ENCODE data around the gene SPOCD1. TPM values are rescaled to one million over a fixed set of nuclear protein-coding genes. Genes with fewer than 3 reads are reported as not detected.
A peak's percentile ranks its signal among the peaks of the same experiment; 100 is the strongest.

The SPOCD1 gene
- total and polyA plus RNA-seq, 4 experiments from 2014 or later, result 0.61 to 0.94 TPM; not detected in 2

- no peaks in the 10 kb centered on the region for H3K27me3 Mint-ChIP-seq
- peak overlapping the region; percentile 71 for H3K27ac ChIP-seq (ENCODE audit: low read depth, low read length)
- ChIA-PET POLR2A (ENCODE audit: partially characterized antibody) (interaction anchor here (0.8 to 2.5 kb wide), 16 partner anchors 9 to 284 kb away, joined by 3 to 32 read pairs (median 5); partner anchors contain the start of genes ADGRB2, KHDRBS1, PEF1 and PTP4A2), CTCF (ENCODE audit: partially characterized antibody) (interaction anchor here (1.0 to 6.4 kb wide), 44 partner anchors 9 to 395 kb away, joined by 3 to 126 read pairs (median 5); partner anchors contain the start of genes ADGRB2, PEF1 and SPOCD1)
- H3K36me3 Mint-ChIP-seq, result peaks cover 0 to 2% of the 10 kb centered on the region in 2 donors
- peak overlapping the region; percentile 78 to 85 for H3K4me3 ChIP-seq (ENCODE audit: low read length in 2 of 2)
- peak overlapping the region; percentile 89 to 96 (median 94) for H3K4me3 Mint-ChIP-seq
- no peaks in the 10 kb centered on the region for H3K9me3 Mint-ChIP-seq
- DNase-seq, result peak in 1 of 5 donors; percentile 56
- peaks cover 9% of the 10 kb centered on the region for H3K4me1 ChIP-seq (ENCODE audit: insufficient read depth, low read length)
- H3K27me3 ChIP-seq (ENCODE audit: insufficient read depth, low read length), result no peaks in the 10 kb centered on the region
- peaks cover 5 to 19% (median 10%) of the 10 kb centered on the region in 4 donors for H3K4me1 Mint-ChIP-seq
- H3K36me3 ChIP-seq (ENCODE audit: insufficient read depth, low read length), result no peaks in the 10 kb centered on the region
- intact Hi-C loops (cut with micrococcal nuclease), result loop anchor here (1.0 to 5.0 kb wide), 8 partner anchors 24 to 395 kb away; partner anchors contain the start of gene PEF1
- H3K9me3 ChIP-seq (ENCODE audit: control insufficient read depth in 1 of 2, low read length in 2 of 2), result no peaks in the 10 kb centered on the region
- H3K27ac Mint-ChIP-seq, result peak overlapping the region; percentile 90 to 99 (median 97)
These were observed 27.0 kb downstream of the SPOCD1 start for GRCh38 chr1:31788825-31789256.

GRCh38 chr1:31788138-31788824 is 27.5 kb downstream of the SPOCD1 start:
- Histone ChIP-seq H3K4me3 (ENCODE audit: low read length in 2 of 2) (peak overlapping the region; percentile 78 to 85), H3K4me1 (ENCODE audit: insufficient read depth, low read length) (peaks cover 9% of the 10 kb centered on the region)
- POLR2A ChIA-PET (ENCODE audit: partially characterized antibody), result interaction anchor here (0.7 to 2.5 kb wide), 15 partner anchors 24 to 463 kb away, joined by 3 to 32 read pairs (median 4); partner anchors contain the start of genes ADGRB2, KHDRBS1, LCK and PEF1

GRCh38 chr1:31787786-31788137 is 28.1 kb downstream of the SPOCD1 start:
- no peaks in the 10 kb centered on the region for H3K9me3 ChIP-seq (ENCODE audit: control insufficient read depth in 1 of 2, low read length in 2 of 2)
- Mint-ChIP-seq H3K27me3 (no peaks in the 10 kb centered on the region), H3K36me3 (peaks cover 0 to 2% of the 10 kb centered on the region in 2 donors)

More at GRCh38 chr1:31788138-31788824, 27.5 kb downstream of the SPOCD1 start:
- Mint-ChIP-seq H3K27me3 (no peaks in the 10 kb centered on the region), H3K9me3 (no peaks in the 10 kb centered on the region), H3K36me3 (peaks cover 0 to 2% of the 10 kb centered on the region in 2 donors), H3K4me3 (peak overlapping the region; percentile 89 to 96 (median 94)), H3K27ac (peak overlapping the region; percentile 90 to 99 (median 97)), H3K4me1 (peaks cover 5 to 19% (median 10%) of the 10 kb centered on the region in 4 donors)
- Histone ChIP-seq H3K9me3 (ENCODE audit: control insufficient read depth in 1 of 2, low read length in 2 of 2) (no peaks in the 10 kb centered on the region), H3K27ac (ENCODE audit: low read depth, low read length) (peak overlapping the region; percentile 71), H3K27me3 (ENCODE audit: insufficient read depth, low read length) (no peaks in the 10 kb centered on the region), H3K36me3 (ENCODE audit: insufficient read depth, low read length) (no peaks in the 10 kb centered on the region)
- DNase-seq, result peak; percentile 86 to 88 (median 87)
- CTCF ChIA-PET (ENCODE audit: partially characterized antibody), result interaction anchor here (1.0 to 6.4 kb wide), 33 partner anchors 9 to 394 kb away, joined by 3 to 126 read pairs (median 7); partner anchors contain the start of genes ADGRB2, PEF1 and SPOCD1
- intact Hi-C loops (cut with micrococcal nuclease), result loop anchor here (1.0 to 5.0 kb wide), 2 partner anchors 23 to 241 kb away; no protein-coding TSS in a partner anchor

GRCh38 chr1:31787261-31787660 is 28.6 kb downstream of the SPOCD1 start:
- POLR2A ChIA-PET (ENCODE audit: partially characterized antibody), result interaction anchor here (1.0 to 2.5 kb wide), 4 partner anchors 23 to 464 kb away, joined by 3 to 32 read pairs (median 4); partner anchors contain the start of genes ADGRB2 and LCK
- CTCF ChIA-PET (ENCODE audit: partially characterized antibody), result interaction anchor here (2.6 to 6.4 kb wide), 4 partner anchors 21 to 143 kb away, joined by 13 to 126 read pairs (median 40); partner anchors contain the start of genes ADGRB2 and PEF1
- no peak for DNase-seq
- no peaks in the 10 kb centered on the region for H3K9me3 Mint-ChIP-seq
- intact Hi-C loops (cut with micrococcal nuclease), result loop anchor here (5.0 kb wide), 1 partner anchor 240 kb away; no protein-coding TSS in a partner anchor
- Histone ChIP-seq H3K27ac (ENCODE audit: low read depth, low read length) (peak overlapping the region; percentile 71), H3K36me3 (ENCODE audit: insufficient read depth, low read length) (no peaks in the 10 kb centered on the region), H3K4me3 (ENCODE audit: low read length in 2 of 2) (no peak overlapping the region), H3K4me1 (ENCODE audit: insufficient read depth, low read length) (peaks cover 9% of the 10 kb centered on the region), H3K9me3 (ENCODE audit: control insufficient read depth in 1 of 2, low read length in 2 of 2) (no peaks in the 10 kb centered on the region), H3K27me3 (ENCODE audit: insufficient read depth, low read length) (no peaks in the 10 kb centered on the region)
- peaks cover 5 to 19% (median 10%) of the 10 kb centered on the region in 4 donors for H3K4me1 Mint-ChIP-seq
- no peaks in the 10 kb centered on the region for H3K27me3 Mint-ChIP-seq
- H3K36me3 Mint-ChIP-seq, result peaks cover 0 to 2% of the 10 kb centered on the region in 2 donors
- H3K4me3 Mint-ChIP-seq, result peak overlapping the region in 4 of 8 donors; percentile 89 to 95 (median 94)
- H3K27ac Mint-ChIP-seq, result peak overlapping the region; percentile 90 to 99 (median 97)

More at GRCh38 chr1:31787786-31788137, 28.1 kb downstream of the SPOCD1 start:
- Histone ChIP-seq H3K36me3 (ENCODE audit: insufficient read depth, low read length) (no peaks in the 10 kb centered on the region), H3K27ac (ENCODE audit: low read depth, low read length) (peak overlapping the region; percentile 71), H3K27me3 (ENCODE audit: insufficient read depth, low read length) (no peaks in the 10 kb centered on the region), H3K4me3 (ENCODE audit: low read length in 2 of 2) (peak overlapping the region in 1 of 2 donors; percentile 78), H3K4me1 (ENCODE audit: insufficient read depth, low read length) (peaks cover 9% of the 10 kb centered on the region)
- peak overlapping the region; percentile 90 to 99 (median 97) for H3K27ac Mint-ChIP-seq
- DNase-seq, result no peak
- ChIA-PET CTCF (ENCODE audit: partially characterized antibody) (interaction anchor here (1.1 to 6.4 kb wide), 14 partner anchors 22 to 394 kb away, joined by 3 to 126 read pairs (median 12); partner anchors contain the start of genes ADGRB2 and PEF1), POLR2A (ENCODE audit: partially characterized antibody) (interaction anchor here (0.7 to 2.5 kb wide), 10 partner anchors 24 to 464 kb away, joined by 3 to 32 read pairs (median 5); partner anchors contain the start of genes ADGRB2, KHDRBS1, LCK and PEF1)
- no peaks in the 10 kb centered on the region for H3K9me3 Mint-ChIP-seq
- H3K4me1 Mint-ChIP-seq, result peaks cover 5 to 19% (median 10%) of the 10 kb centered on the region in 4 donors
- intact Hi-C loops (cut with micrococcal nuclease), result loop anchor here (1.0 to 5.0 kb wide), 2 partner anchors 22 to 240 kb away; no protein-coding TSS in a partner anchor
- peak overlapping the region; percentile 89 to 96 (median 94) for H3K4me3 Mint-ChIP-seq

- peak overlapping the region in 2 of 7 donors; percentile 97 to 98 for H3K27ac Mint-ChIP-seq
- DNase-seq, result no peak
These were observed 29.3 kb downstream of the SPOCD1 start for GRCh38 chr1:31786366-31787060.

GRCh38 chr1:31785947-31786290 is 29.9 kb downstream of the SPOCD1 start:
- Histone ChIP-seq H3K36me3 (ENCODE audit: insufficient read depth, low read length) (no peaks in the 10 kb centered on the region), H3K9me3 (ENCODE audit: control insufficient read depth in 1 of 2, low read length in 2 of 2) (no peaks in the 10 kb centered on the region), H3K4me1 (ENCODE audit: insufficient read depth, low read length) (peaks cover 9% of the 10 kb centered on the region), H3K27me3 (ENCODE audit: insufficient read depth, low read length) (no peaks in the 10 kb centered on the region), H3K4me3 (ENCODE audit: low read length in 2 of 2) (no peak overlapping the region), H3K27ac (ENCODE audit: low read depth, low read length) (no peak overlapping the region)
- DNase-seq, result no peak
- no peak overlapping the region for H3K27ac Mint-ChIP-seq
- POLR2A ChIA-PET (ENCODE audit: partially characterized antibody), result no interaction called here
- peaks cover 0 to 2% of the 10 kb centered on the region in 2 donors for H3K36me3 Mint-ChIP-seq
- H3K4me3 Mint-ChIP-seq, result no peak overlapping the region
- intact Hi-C loops (cut with micrococcal nuclease), result loop anchor here (5.0 kb wide), 1 partner anchor 239 kb away; no protein-coding TSS in a partner anchor
- CTCF ChIA-PET (ENCODE audit: partially characterized antibody), result interaction anchor here (1.3 to 6.4 kb wide), 2 partner anchors 24 to 223 kb away, joined by 3 to 57 read pairs; no protein-coding TSS in a partner anchor
- H3K4me1 Mint-ChIP-seq, result peaks cover 5 to 19% (median 10%) of the 10 kb centered on the region in 4 donors
- no peaks in the 10 kb centered on the region for H3K9me3 Mint-ChIP-seq
- no peaks in the 10 kb centered on the region for H3K27me3 Mint-ChIP-seq

More at GRCh38 chr1:31786366-31787060, 29.3 kb downstream of the SPOCD1 start:
- H3K4me3 Mint-ChIP-seq, result peak overlapping the region in 1 of 8 donors; percentile 1
- H3K36me3 Mint-ChIP-seq, result peaks cover 0 to 2% of the 10 kb centered on the region in 2 donors
- Histone ChIP-seq H3K9me3 (ENCODE audit: control insufficient read depth in 1 of 2, low read length in 2 of 2) (no peaks in the 10 kb centered on the region), H3K36me3 (ENCODE audit: insufficient read depth, low read length) (no peaks in the 10 kb centered on the region), H3K4me1 (ENCODE audit: insufficient read depth, low read length) (peaks cover 9% of the 10 kb centered on the region), H3K27me3 (ENCODE audit: insufficient read depth, low read length) (no peaks in the 10 kb centered on the region), H3K27ac (ENCODE audit: low read depth, low read length) (no peak overlapping the region), H3K4me3 (ENCODE audit: low read length in 2 of 2) (no peak overlapping the region)
- H3K27me3 Mint-ChIP-seq, result no peaks in the 10 kb centered on the region
- no peaks in the 10 kb centered on the region for H3K9me3 Mint-ChIP-seq
- intact Hi-C loops (cut with micrococcal nuclease), result loop anchor here (5.0 kb wide), 1 partner anchor 239 kb away; no protein-coding TSS in a partner anchor
- ChIA-PET CTCF (ENCODE audit: partially characterized antibody) (interaction anchor here (6.0 to 6.4 kb wide), 2 partner anchors 25 to 123 kb away, joined by 57 to 126 read pairs; no protein-coding TSS in a partner anchor), POLR2A (ENCODE audit: partially characterized antibody) (no interaction called here)
- H3K4me1 Mint-ChIP-seq, result peaks cover 5 to 19% (median 10%) of the 10 kb centered on the region in 4 donors

Measured in CD4-positive, alpha-beta memory T cell (primary cell).